IMR-90 (cell line): ENCODE results near the gene SIM2.

Experiments
- CTCF ChIP-seq: conservative IDR thresholded peaks from 2 replicates; pipeline ENCODE4 v1.5.1; 2012; ENCODE audit warnings: mild to moderate bottlenecking, low read depth, low read length, improper control_type of control experiment
- NFE2L2 ChIP-seq: fragments of 150-350 bp; IDR thresholded peaks from 2 replicates; pipeline ENCODE4 v1.6.1; 2016; ENCODE audit warnings: low read depth, mild to moderate bottlenecking, low read length
- RAD21 ChIP-seq: IDR thresholded peaks from 2 replicates; pipeline ENCODE4 v1.6.1; 2012; ENCODE audit warnings: low read length, improper control_type of control experiment
- SMC3 ChIP-seq: fragments of 150-350 bp; IDR thresholded peaks from 2 replicates; pipeline ENCODE4 v1.6.1; 2016; ENCODE audit warnings: low read depth, mild to moderate bottlenecking, antibody characterized with exemption, low read length, moderate library complexity

- TF ChIP-seq CTCF (no peak), NFE2L2 (no peak), SMC3 (no peak), RAD21 (no peak)
Measured at GRCh38 chr21:36719614-36720013, 20.7 kb downstream of the SIM2 start.
